Bronchial epithelial cell (primary cell): ENCODE results near the gene DENND1A. TPM values are rescaled to one million over a fixed set of nuclear protein-coding genes. Genes with fewer than 3 reads are reported as not detected.

Experiments used
- DNase-seq: peaks from one replicate; pipeline ENCODE4 v3.0.0-alpha.2; 2010; ENCODE audit warnings: low read depth
- FAIRE-seq: peaks from 2 replicates; lab custom pipeline; 2011; peaks lifted over from hg19 to GRCh38; lab: Jason Lieb, UNC
- H3K27me3 ChIP-seq: 2 replicates; pipeline ENCODE4 v1.5.1; 2011; ENCODE audit warnings: low read length; ENCODE audit not compliant: control insufficient read depth, insufficient read depth
- H3K36me3 ChIP-seq: 2 replicates; pipeline ENCODE4 v1.5.1; 2011; ENCODE audit warnings: low read length; ENCODE audit not compliant: control insufficient read depth, insufficient read depth
- H3K4me3 ChIP-seq: 2 replicates; pipeline ENCODE4 v1.5.1; 2011; ENCODE audit warnings: mild to moderate bottlenecking, low read depth, low read length, control low read depth
- CTCF ChIP-seq: IDR thresholded peaks from 2 replicates; pipeline ENCODE4 v1.5.1; 2011; ENCODE audit warnings: mild to moderate bottlenecking, moderate library complexity, low read length, control low read depth, inconsistent platforms; ENCODE audit not compliant: insufficient read depth, severe bottlenecking
- total RNA-seq: library from RNA; depleted of rRNA; stranded (reverse); fragments of >200 nt; gene quantifications from 2 replicates; pipeline ENCODE4 v1.2.1, GENCODE V29; 2014

Gene DENND1A
- total RNA-seq, 1 donor from 2014 or later: 6.1 TPM

- no peak overlapping the region for H3K4me3 ChIP-seq
- no peaks in the 10 kb centered on the region for H3K27me3 ChIP-seq
- no peak for TF ChIP-seq CTCF
- H3K36me3 ChIP-seq: no peaks in the 10 kb centered on the region
- DNase-seq (no peak), FAIRE-seq (no peak)
These were observed 505.2 kb downstream of the DENND1A start for GRCh38 chr9:123424552-123425225.

- FAIRE-seq (no peak), DNase-seq (no peak)
- Histone ChIP-seq H3K36me3 (no peaks in the 10 kb centered on the region), H3K27me3 (no peaks in the 10 kb centered on the region), H3K4me3 (no peak overlapping the region)
- TF ChIP-seq CTCF: no peak
These were observed 505.8 kb downstream of the DENND1A start for GRCh38 chr9:123424131-123424530.

- Histone ChIP-seq H3K4me3 (no peak overlapping the region), H3K27me3 (no peaks in the 10 kb centered on the region), H3K36me3 (no peaks in the 10 kb centered on the region)
- no peak for TF ChIP-seq CTCF
- DNase-seq (no peak), FAIRE-seq (no peak)
These were observed 506.6 kb downstream of the DENND1A start for GRCh38 chr9:123423311-123423640.

- FAIRE-seq (no peak), DNase-seq (no peak)
- no peaks in the 10 kb centered on the region for H3K27me3 ChIP-seq
These were observed 507.2 kb downstream of the DENND1A start for GRCh38 chr9:123422635-123423310.

GRCh38 chr9:123421801-123422455 is 508.0 kb downstream of the DENND1A start:
- no peaks in the 10 kb centered on the region for H3K36me3 ChIP-seq
- no peak overlapping the region for H3K4me3 ChIP-seq
- FAIRE-seq: no peak
- no peak for DNase-seq
- no peaks in the 10 kb centered on the region for H3K27me3 ChIP-seq
- no peak for TF ChIP-seq CTCF

More at GRCh38 chr9:123422635-123423310, 507.2 kb downstream of the DENND1A start:
- H3K36me3 ChIP-seq: no peaks in the 10 kb centered on the region
- no peak overlapping the region for H3K4me3 ChIP-seq
- no peak for TF ChIP-seq CTCF
